NB4 (cell line): ENCODE measurements around the gene VAMP2.

ENCODE experiments used
- CTCF ChIP-seq: IDR thresholded peaks from one replicate; pipeline ENCODE4 v1.5.1; 2012; ENCODE audit warnings: low read depth, low read length
- POLR2A ChIP-seq: IDR thresholded peaks from 2 replicates; pipeline ENCODE4 v1.6.1; 2011; ENCODE audit warnings: mild to moderate bottlenecking; ENCODE audit not compliant: insufficient read length; ENCODE audit errors: extremely low read depth

GRCh38 chr17:8167526-8167925, 4.8 kb upstream of the VAMP2 start:
- TF ChIP-seq POLR2A (no peak), CTCF (no peak)
